Measurements from ENCODE around the gene ERBB2.

ERBB2 gene

DNA sequence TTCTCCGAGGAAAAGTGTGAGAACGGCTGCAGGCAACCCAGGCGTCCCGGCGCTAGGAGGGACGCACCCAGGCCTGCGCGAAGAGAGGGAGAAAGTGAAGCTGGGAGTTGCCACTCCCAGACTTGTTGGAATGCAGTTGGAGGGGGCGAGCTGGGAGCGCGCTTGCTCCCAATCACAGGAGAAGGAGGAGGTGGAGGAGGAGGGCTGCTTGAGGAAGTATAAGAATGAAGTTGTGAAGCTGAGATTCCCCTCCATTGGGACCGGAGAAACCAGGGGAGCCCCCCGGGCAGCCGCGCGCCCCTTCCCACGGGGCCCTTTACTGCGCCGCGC, at the start of gene ERBB2:
TSS of gene ERBB2 (plus strand) at position 247 of the 330 bp plus-strand sequence. CDS start 175 bp downstream, outside the sequence.
- peak; percentile 56 for DNase-seq

- DNase-seq: no peak
These were observed 49.7 kb upstream of the ERBB2 start for GRCh38 chr17:39650121-39650579.

GRCh38 chr17:39651923-39652586, 47.8 kb upstream of the ERBB2 start:
- no peak for DNase-seq

DNA sequence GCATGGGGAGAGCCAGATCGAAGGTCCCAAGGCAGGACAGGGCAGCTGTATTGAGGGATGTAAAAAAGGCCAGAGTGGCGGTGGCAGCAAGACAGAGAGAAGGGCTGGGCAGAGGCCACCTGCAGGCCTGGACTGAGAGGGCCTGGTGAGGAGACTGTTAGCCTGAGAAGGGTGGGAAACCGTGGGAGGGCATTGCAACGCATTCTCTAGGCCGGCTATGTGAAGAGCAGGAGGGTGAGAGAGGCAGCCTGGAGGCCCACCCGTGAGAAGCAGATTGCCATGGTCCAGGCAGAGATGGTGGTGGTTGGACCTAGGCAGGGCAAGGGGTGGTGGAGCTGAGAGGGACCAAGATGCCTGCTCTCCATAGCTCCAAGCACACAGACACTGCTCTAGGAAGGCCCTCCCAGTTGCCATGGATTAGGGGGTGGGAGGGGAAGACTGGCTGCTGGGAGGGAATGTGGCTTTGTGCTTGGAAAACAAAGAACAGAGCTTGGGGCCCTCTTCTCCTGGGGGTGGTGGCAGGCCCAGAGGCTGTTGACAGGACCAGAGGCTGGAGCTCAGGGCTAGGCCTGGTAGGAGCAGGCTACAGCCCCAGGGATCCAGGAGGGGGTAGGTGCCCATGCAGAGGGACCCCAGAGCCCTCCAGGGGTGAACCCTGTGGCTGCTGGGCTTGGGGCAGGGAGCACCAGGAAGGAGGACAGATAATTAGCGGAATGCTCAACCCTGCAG, 47.1 kb upstream of the ERBB2 start:
- no peak for DNase-seq

GRCh38 chr17:39653316-39653661, 46.6 kb upstream of the ERBB2 start:
- no peak for DNase-seq

DNA sequence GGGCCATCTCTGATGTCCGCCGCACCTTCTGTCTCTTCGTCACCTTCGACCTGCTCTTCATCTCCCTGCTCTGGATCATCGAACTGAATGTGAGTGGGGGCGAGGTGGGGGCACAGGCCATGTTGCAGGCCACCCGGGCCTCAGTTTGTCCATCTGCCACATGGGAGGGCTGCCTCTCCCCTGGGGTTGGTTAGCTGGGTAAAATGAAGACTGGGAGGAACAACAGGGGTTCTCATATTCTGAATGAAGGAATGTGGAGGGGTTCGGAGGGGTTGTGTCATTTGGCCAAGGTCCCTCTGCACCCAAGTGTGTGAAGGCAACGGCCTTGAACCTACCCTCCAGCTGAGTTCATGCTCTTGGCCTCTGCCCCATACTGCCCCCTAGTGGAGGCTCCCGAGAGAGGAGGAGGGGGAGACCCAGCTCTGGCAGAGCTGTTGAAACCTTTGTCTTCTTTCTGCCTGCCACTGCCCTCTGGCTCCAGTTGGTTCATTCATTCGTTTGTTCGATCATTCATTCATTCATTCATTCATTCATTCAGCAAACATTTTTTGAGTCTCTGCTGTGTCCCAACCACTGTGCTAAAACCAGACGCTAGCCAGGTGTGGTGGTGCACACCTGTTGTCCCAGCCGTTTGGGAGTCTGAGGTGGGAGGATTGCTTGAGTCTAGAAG, 46.1 kb upstream of the ERBB2 start:
- DNase-seq: no peak

DNA sequence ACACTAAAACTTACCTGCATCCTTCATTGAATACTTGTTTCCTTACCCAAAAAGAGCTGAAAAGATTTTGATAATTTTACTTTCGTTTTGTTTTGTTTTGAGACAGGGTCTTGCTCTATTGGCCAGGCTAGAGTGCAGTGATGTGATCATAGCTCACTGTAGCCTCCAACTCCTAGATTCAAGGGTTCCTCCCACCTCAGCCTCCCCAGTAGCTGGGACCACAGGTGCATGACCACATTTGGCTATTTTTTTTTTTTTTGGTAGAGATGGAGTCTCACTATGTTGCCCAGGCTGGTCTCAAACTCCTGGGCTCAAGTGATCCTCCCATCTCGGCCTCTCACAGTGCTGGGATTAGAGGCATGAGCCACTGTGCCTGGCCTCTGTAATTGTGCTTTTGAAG, 44.8 kb upstream of the ERBB2 start:
- no peak for DNase-seq

GRCh38 chr17:39658346-39658745, 41.5 kb upstream of the ERBB2 start:
- DNase-seq: no peak

DNA sequence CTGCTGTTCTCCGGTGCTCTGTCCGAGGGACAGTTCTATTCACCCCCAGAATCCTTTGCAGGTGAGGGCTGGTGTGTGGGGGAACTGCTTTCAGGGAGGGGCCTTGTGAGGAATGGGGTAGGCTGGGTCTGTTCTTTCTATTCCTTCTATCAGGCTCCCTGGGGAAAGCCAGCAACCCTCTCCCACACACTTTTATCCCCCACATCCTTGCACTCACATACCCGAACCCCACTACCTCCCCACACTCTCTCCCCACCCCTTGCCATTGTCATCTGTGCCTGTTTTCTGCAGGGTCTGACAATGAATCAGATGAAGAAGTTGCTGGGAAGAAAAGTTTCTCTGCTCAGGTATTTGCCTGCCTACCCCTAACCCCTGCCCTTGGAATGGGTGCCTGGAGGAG, 41.1 kb upstream of the ERBB2 start:
- DNase-seq: no peak

- no peak for DNase-seq
These were observed 40.4 kb upstream of the ERBB2 start for GRCh38 chr17:39659279-39660010.

- no peak for DNase-seq
These were observed 39.9 kb upstream of the ERBB2 start for GRCh38 chr17:39660011-39660360.

- DNase-seq: no peak
These were observed 39.2 kb upstream of the ERBB2 start for GRCh38 chr17:39660397-39661385.

- no peak for DNase-seq
These were observed 37.9 kb upstream of the ERBB2 start for GRCh38 chr17:39661744-39662541.

DNA sequence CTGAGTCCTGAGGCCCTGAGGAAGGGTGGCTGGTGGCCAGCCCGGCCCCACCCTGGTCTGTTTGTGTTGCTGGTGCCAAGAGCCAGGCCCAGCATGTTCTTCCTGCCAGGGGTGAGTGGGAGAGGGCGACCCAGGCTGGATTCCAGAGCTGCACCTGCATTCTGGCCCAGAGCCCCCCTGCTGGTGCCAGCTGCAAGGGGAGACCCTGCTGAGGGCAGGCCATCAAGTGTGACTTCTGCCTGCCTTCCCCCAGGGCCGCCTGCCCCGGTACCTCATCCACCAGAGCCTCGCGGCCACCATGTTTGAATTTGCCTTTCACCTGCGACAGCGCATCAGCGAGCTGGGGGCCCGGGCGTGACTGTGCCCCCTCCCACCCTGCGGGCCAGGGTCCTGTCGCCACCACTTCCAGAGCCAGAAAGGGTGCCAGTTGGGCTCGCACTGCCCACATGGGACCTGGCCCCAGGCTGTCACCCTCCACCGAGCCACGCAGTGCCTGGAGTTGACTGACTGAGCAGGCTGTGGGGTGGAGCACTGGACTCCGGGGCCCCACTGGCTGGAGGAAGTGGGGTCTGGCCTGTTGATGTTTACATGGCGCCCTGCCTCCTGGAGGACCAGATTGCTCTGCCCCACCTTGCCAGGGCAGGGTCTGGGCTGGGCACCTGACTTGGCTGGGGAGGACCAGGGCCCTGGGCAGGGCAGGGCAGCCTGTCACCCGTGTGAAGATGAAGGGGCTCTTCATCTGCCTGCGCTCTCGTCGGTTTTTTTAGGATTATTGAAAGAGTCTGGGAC, 37.1 kb upstream of the ERBB2 start:
- DNase-seq: no peak

DNA sequence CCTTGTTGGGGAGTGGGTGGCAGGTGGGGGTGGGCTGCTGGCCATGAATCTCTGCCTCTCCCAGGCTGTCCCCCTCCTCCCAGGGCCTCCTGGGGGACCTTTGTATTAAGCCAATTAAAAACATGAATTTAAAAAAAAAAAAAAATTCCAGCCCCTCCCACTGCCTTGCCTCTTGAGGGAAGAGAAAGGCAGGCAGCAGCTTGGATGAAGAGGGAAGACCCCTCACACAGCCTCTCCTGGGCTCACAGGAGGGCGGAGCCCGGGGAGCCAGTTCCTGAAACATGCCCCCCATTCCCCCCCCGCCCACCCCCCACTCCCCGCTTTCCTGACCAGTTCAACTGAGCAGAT, 36.5 kb upstream of the ERBB2 start:
- no peak for DNase-seq

DNA sequence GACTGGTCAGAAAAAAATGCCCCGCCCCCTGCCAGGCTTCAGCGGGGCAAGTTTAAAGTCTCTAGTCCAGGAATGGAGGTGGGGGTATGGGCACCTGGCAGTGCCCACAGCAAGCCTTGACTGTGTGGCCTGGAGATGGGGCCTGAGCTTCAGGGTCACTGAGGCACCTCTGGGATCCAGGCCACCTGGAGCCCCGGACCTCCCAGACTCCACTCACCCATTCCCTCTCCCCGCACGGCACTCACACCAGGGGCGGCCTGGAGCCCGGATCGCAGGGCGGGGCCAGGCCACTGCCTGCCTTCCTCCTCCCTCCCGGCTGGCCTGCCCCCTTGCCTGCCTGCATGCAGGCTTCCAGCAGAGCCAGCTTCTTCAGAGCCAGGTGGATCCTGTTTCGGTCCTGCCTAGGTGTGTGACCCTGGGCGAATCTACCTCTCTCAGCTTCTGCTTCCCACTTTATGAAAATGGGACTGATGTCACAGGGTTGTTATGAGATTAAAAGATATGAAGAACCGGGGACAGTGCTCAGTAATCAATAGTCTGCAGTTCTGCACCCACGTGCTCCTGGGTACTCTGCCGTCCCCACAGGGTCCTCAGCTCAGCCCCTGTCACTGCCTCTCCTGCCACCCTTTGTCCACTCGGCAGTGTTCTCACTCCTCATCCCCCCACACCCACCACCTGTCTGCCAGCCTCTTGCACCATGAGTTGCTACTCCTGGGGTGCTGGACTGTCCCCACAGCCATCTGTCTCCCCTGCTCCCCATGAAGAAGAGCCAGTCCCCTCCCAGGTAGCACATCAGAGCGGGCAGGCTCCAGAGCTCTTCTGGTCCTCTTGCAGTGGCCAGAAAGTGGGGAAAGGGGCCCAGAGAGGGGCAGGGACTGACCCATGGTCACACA, 35.9 kb upstream of the ERBB2 start:
- DNase-seq: no peak

- DNase-seq: no peak
These were observed 35.0 kb upstream of the ERBB2 start, which contains the start of gene TCAP for GRCh38 chr17:39664581-39665561. Gene TCAP (plus strand): TSS chr17:39665349. CDS start chr17:39665360, 11 bp downstream.

GRCh38 chr17:39665642-39666224, 34.1 kb upstream of the ERBB2 start:
- DNase-seq: no peak

Measured in amniotic stem cell (primary cell).